Measurements from ENCODE around the gene MGAT5B.

- no peak for TF ChIP-seq CTCF (conservative IDR thresholded peaks at IDR 0.05; ENCODE audit: low read depth, low read length)
- TF ChIP-seq EZH2 (IDR thresholded peaks at IDR 0.05; ENCODE audit: low read length, unreplicated experiment) = no peak
Observed at GRCh38 chr17:76894842-76895241, 26.6 kb downstream of the MGAT5B start.
